Measurements from ENCODE around the gene ERBB4.
"Not testable (repeated sequence)": the region's sequence is repeated elsewhere in the genome, so short reads cannot be mapped to it uniquely, and the experiment has no call there.

ERBB4 gene

GRCh38 chr2:211802666-211803065 is 735.9 kb downstream of the ERBB4 start:
- no peak for DNase-seq

- DNase-seq: no peak
Measured at GRCh38 chr2:211800001-211800400, 738.6 kb downstream of the ERBB4 start.

GRCh38 chr2:211798868-211799267 is 739.7 kb downstream of the ERBB4 start:
- DNase-seq: no peak

- DNase-seq: no peak
Measured at GRCh38 chr2:211793690-211794089, 744.9 kb downstream of the ERBB4 start.

GRCh38 chr2:211789982-211790381 is 748.6 kb downstream of the ERBB4 start:
- DNase-seq: no peak

- DNase-seq: no peak
Measured at GRCh38 chr2:211766689-211767088, 771.9 kb downstream of the ERBB4 start.

- DNase-seq: no peak
Measured at GRCh38 chr2:211762479-211762878, 776.1 kb downstream of the ERBB4 start.

- no peak for DNase-seq
Measured at GRCh38 chr2:211760103-211760502, 778.5 kb downstream of the ERBB4 start.

- DNase-seq: no peak
Measured at GRCh38 chr2:211756266-211756665, 782.3 kb downstream of the ERBB4 start.

- DNase-seq: no peak
Measured at GRCh38 chr2:211755187-211755586, 783.4 kb downstream of the ERBB4 start.

- no peak for DNase-seq
Measured at GRCh38 chr2:211751848-211752247, 786.8 kb downstream of the ERBB4 start.

GRCh38 chr2:211748339-211748738 is 790.3 kb downstream of the ERBB4 start:
- DNase-seq: no peak

GRCh38 chr2:211745295-211746097 is 793.1 kb downstream of the ERBB4 start:
- peak; percentile 63 to 69 (median 68) for DNase-seq

- no peak for DNase-seq
Measured at GRCh38 chr2:211744379-211744778, 794.2 kb downstream of the ERBB4 start.

- DNase-seq: no peak
Measured at GRCh38 chr2:211741966-211742365, 796.6 kb downstream of the ERBB4 start.

GRCh38 chr2:211737282-211737681 is 801.3 kb downstream of the ERBB4 start:
- no peak for DNase-seq

GRCh38 chr2:211730215-211730614 is 808.4 kb downstream of the ERBB4 start:
- no peak for DNase-seq

- DNase-seq: no peak
Measured at GRCh38 chr2:211729433-211729832, 809.2 kb downstream of the ERBB4 start.

GRCh38 chr2:211724933-211725332 is 813.7 kb downstream of the ERBB4 start:
- no peak for DNase-seq

GRCh38 chr2:211723398-211723797 is 815.2 kb downstream of the ERBB4 start:
- no peak for DNase-seq

- DNase-seq: no peak
Measured at GRCh38 chr2:211722928-211723327, 815.7 kb downstream of the ERBB4 start.

- DNase-seq: not testable (repeated sequence)
Measured at GRCh38 chr2:211721874-211722273, 816.7 kb downstream of the ERBB4 start.

- peak in 2 of 4 experiments; percentile 0 to 3 for DNase-seq
Measured at GRCh38 chr2:211709389-211709788, 829.2 kb downstream of the ERBB4 start.

GRCh38 chr2:211692689-211693088 is 845.9 kb downstream of the ERBB4 start:
- no peak for DNase-seq

GRCh38 chr2:211690736-211691135 is 847.9 kb downstream of the ERBB4 start:
- no peak for DNase-seq
